ENCODE measurements around the gene ATXN1.

The ATXN1 gene

DNA sequence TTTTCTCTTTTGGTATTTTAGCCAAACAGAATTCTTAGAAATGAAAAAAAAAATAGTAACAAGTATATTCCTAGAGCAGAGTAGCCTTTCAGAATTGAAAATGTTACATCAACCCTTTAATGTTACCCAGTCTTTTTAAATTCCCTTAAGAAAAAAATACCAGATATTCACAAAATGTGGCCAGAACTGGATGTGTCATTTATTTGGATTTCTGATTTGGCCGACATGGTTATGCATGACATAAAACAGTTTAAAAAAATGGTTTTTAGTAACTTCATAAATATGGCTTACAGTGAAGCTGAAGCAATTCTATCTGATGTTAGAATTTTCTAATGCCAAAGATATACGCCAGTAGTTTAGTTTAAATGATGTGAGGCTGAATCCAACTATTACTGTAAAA, 112.0 kb downstream of the ATXN1 start:
- no peaks in the 10 kb centered on the region for H3K4me1 ChIP-seq (ENCODE audit: control insufficient read depth in 1 of 2, insufficient read depth in 2 of 2, low read length in 2 of 2)
- no peak overlapping the region for H3K4me3 ChIP-seq (ENCODE audit: low read depth in 1 of 2, low read length in 2 of 2)
- H3K9me3 ChIP-seq (ENCODE audit: control insufficient read depth in 1 of 2, low read length in 2 of 2) = no peaks in the 10 kb centered on the region
- H3K36me3 ChIP-seq (ENCODE audit: control insufficient read depth in 1 of 2, insufficient read depth in 2 of 2, low read length in 2 of 2) = peaks cover 7 to 9% of the 10 kb centered on the region in 2 donors
- H3K27me3 ChIP-seq (ENCODE audit: control insufficient read depth in 1 of 2, insufficient read depth in 2 of 2, low read length in 2 of 2) = no peaks in the 10 kb centered on the region
- no peak overlapping the region for H3K27ac ChIP-seq (ENCODE audit: low read depth, low read length)
- no peak overlapping the region for H3K9ac ChIP-seq (ENCODE audit: low read depth in 1 of 2, low read length in 2 of 2)

GRCh38 chr6:16648003-16648402, 113.3 kb downstream of the ATXN1 start:
- no peaks in the 10 kb centered on the region for H3K4me1 ChIP-seq (ENCODE audit: control insufficient read depth in 1 of 2, insufficient read depth in 2 of 2, low read length in 2 of 2)
- H3K9ac ChIP-seq (ENCODE audit: low read depth in 1 of 2, low read length in 2 of 2) = no peak overlapping the region
- peaks cover 5 to 7% of the 10 kb centered on the region in 2 donors for H3K36me3 ChIP-seq (ENCODE audit: control insufficient read depth in 1 of 2, insufficient read depth in 2 of 2, low read length in 2 of 2)
- no peak overlapping the region for H3K4me3 ChIP-seq (ENCODE audit: low read depth in 1 of 2, low read length in 2 of 2)
- H3K27ac ChIP-seq (ENCODE audit: low read depth, low read length) = no peak overlapping the region
- H3K27me3 ChIP-seq (ENCODE audit: control insufficient read depth in 1 of 2, insufficient read depth in 2 of 2, low read length in 2 of 2) = no peaks in the 10 kb centered on the region
- H3K9me3 ChIP-seq (ENCODE audit: control insufficient read depth in 1 of 2, low read length in 2 of 2) = no peaks in the 10 kb centered on the region

GRCh38 chr6:16647422-16647821, 113.8 kb downstream of the ATXN1 start:
- Histone ChIP-seq H3K4me3 (ENCODE audit: low read depth in 1 of 2, low read length in 2 of 2) (no peak overlapping the region), H3K9ac (ENCODE audit: low read depth in 1 of 2, low read length in 2 of 2) (no peak overlapping the region), H3K4me1 (ENCODE audit: control insufficient read depth in 1 of 2, insufficient read depth in 2 of 2, low read length in 2 of 2) (no peaks in the 10 kb centered on the region), H3K27ac (ENCODE audit: low read depth, low read length) (no peak overlapping the region), H3K9me3 (ENCODE audit: control insufficient read depth in 1 of 2, low read length in 2 of 2) (no peaks in the 10 kb centered on the region), H3K36me3 (ENCODE audit: control insufficient read depth in 1 of 2, insufficient read depth in 2 of 2, low read length in 2 of 2) (peaks cover 2 to 7% of the 10 kb centered on the region in 2 donors), H3K27me3 (ENCODE audit: control insufficient read depth in 1 of 2, insufficient read depth in 2 of 2, low read length in 2 of 2) (no peaks in the 10 kb centered on the region)

GRCh38 chr6:16644540-16645250, 116.6 kb downstream of the ATXN1 start:
- Histone ChIP-seq H3K36me3 (ENCODE audit: control insufficient read depth in 1 of 2, insufficient read depth in 2 of 2, low read length in 2 of 2) (peaks cover 2 to 4% of the 10 kb centered on the region in 2 donors), H3K4me1 (ENCODE audit: control insufficient read depth in 1 of 2, insufficient read depth in 2 of 2, low read length in 2 of 2) (no peaks in the 10 kb centered on the region), H3K9me3 (ENCODE audit: control insufficient read depth in 1 of 2, low read length in 2 of 2) (no peaks in the 10 kb centered on the region), H3K27me3 (ENCODE audit: control insufficient read depth in 1 of 2, insufficient read depth in 2 of 2, low read length in 2 of 2) (no peaks in the 10 kb centered on the region), H3K4me3 (ENCODE audit: low read depth in 1 of 2, low read length in 2 of 2) (no peak overlapping the region), H3K27ac (ENCODE audit: low read depth, low read length) (no peak overlapping the region), H3K9ac (ENCODE audit: low read depth in 1 of 2, low read length in 2 of 2) (no peak overlapping the region)

DNA sequence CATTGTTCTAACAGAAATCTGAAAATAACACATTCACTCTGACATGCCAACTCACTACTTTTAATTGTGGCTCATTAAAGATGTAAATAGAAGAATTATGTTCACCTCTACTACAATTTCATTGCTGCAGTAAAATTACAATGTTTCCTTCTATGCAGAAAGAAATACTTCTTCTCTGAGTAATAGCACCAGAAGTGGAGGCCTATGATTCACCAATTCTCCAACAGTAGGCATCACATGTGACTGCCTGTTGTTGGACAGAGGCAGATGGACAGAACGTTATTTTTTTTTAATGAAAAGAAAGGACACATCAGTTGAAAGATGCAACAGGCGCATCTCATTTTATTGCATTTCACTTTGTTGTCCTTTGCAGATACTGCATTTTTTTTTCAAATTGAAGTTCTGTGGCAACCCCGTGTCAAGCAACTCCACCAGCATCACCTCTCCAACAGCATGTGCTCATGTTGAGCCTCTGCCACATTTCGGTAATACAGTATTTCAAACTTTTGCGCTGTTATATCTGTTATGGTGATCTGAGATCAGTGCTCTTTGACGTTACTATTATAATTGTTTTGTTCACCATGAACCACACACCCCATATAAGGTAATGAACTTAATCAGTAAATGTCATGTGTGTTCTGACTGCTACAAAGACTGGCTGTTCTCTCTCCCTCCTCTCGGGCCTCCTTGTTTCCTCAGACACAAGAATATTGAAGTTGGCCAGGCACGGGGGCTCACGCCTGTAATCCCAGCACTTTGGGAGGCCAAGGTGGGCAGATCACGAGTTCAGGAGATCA, 121.4 kb downstream of the ATXN1 start:
- Histone ChIP-seq H3K4me1 (ENCODE audit: control insufficient read depth in 1 of 2, insufficient read depth in 2 of 2, low read length in 2 of 2) (no peaks in the 10 kb centered on the region), H3K36me3 (ENCODE audit: control insufficient read depth in 1 of 2, insufficient read depth in 2 of 2, low read length in 2 of 2) (peaks cover under 1 to 2% of the 10 kb centered on the region in 2 donors), H3K9me3 (ENCODE audit: control insufficient read depth in 1 of 2, low read length in 2 of 2) (no peaks in the 10 kb centered on the region), H3K9ac (ENCODE audit: low read depth in 1 of 2, low read length in 2 of 2) (no peak overlapping the region), H3K4me3 (ENCODE audit: low read depth in 1 of 2, low read length in 2 of 2) (no peak overlapping the region), H3K27me3 (ENCODE audit: control insufficient read depth in 1 of 2, insufficient read depth in 2 of 2, low read length in 2 of 2) (no peaks in the 10 kb centered on the region), H3K27ac (ENCODE audit: low read depth, low read length) (no peak overlapping the region)

- Histone ChIP-seq H3K9ac (ENCODE audit: low read depth in 1 of 2, low read length in 2 of 2) (no peak overlapping the region), H3K27ac (ENCODE audit: low read depth, low read length) (no peak overlapping the region), H3K36me3 (ENCODE audit: control insufficient read depth in 1 of 2, insufficient read depth in 2 of 2, low read length in 2 of 2) (no peaks in the 10 kb centered on the region), H3K27me3 (ENCODE audit: control insufficient read depth in 1 of 2, insufficient read depth in 2 of 2, low read length in 2 of 2) (no peaks in the 10 kb centered on the region), H3K9me3 (ENCODE audit: control insufficient read depth in 1 of 2, low read length in 2 of 2) (no peaks in the 10 kb centered on the region), H3K4me3 (ENCODE audit: low read depth in 1 of 2, low read length in 2 of 2) (no peak overlapping the region), H3K4me1 (ENCODE audit: control insufficient read depth in 1 of 2, insufficient read depth in 2 of 2, low read length in 2 of 2) (no peaks in the 10 kb centered on the region)
Measured at GRCh38 chr6:16637635-16638034, 123.6 kb downstream of the ATXN1 start.

DNA sequence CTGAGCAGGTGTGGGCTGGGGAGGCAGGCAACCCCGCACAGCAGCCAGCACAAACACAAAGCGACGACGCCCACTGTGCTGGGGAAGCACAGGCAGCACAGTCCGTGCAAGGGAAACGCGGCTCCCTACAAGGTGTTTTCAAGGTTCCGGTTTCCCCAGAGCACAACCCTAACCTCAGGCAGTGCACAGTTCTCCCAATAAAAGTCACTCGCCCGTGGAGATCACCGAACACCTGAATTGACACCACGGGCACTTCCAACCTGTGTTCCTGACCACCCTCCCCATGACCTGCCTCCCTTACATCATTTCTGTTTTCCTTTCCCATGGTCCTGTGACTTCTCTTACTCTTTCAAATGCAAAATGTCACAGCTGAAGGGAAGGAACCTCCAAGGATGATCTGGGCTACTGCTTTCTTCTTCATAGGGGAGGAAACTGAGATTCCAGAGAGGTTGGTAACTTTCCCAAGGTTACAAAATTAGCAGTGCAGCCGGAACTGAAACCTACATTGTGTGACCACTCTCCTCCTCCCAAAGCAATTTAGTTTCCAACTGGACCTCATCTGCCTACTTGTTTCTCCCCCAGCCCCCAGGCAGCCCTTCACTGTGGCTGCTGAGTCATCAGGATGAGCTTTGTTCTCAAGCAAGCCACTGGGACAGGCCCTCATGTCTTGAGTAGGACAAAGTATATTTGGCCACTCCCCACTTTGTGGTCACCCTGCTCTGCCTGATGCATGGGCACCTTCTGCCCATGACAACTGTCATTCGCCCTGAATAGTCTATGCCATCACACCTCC, 125.3 kb downstream of the ATXN1 start:
- Histone ChIP-seq H3K4me1 (ENCODE audit: control insufficient read depth in 1 of 2, insufficient read depth in 2 of 2, low read length in 2 of 2) (no peaks in the 10 kb centered on the region), H3K9ac (ENCODE audit: low read depth in 1 of 2, low read length in 2 of 2) (no peak overlapping the region), H3K27ac (ENCODE audit: low read depth, low read length) (no peak overlapping the region), H3K27me3 (ENCODE audit: control insufficient read depth in 1 of 2, insufficient read depth in 2 of 2, low read length in 2 of 2) (no peaks in the 10 kb centered on the region), H3K4me3 (ENCODE audit: low read depth in 1 of 2, low read length in 2 of 2) (no peak overlapping the region), H3K9me3 (ENCODE audit: control insufficient read depth in 1 of 2, low read length in 2 of 2) (no peaks in the 10 kb centered on the region), H3K36me3 (ENCODE audit: control insufficient read depth in 1 of 2, insufficient read depth in 2 of 2, low read length in 2 of 2) (no peaks in the 10 kb centered on the region)

DNA sequence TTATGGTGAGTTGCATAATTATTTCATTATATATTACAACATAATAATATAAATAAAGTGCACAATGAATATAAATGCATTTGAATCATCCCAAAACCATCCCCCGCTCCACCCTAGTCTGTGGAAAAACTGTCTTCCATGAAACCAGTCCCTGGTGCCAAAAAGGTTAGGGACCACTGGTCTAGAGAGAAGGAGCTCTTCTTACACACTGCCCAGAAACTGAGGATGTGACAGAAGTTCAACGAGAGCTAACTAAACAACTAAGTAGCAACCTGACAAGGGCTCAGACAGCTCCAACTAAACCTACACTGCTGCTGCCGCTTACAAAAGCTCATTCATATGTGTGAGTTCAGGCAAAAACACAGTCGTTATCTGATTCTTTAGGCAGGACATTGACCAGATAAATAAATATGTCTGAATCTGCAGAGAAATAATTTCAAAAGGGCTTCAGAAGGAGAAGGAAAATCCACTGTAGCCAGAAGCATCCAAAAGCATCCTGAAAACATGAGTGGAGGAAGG, 125.9 kb downstream of the ATXN1 start:
- no peaks in the 10 kb centered on the region for H3K36me3 ChIP-seq (ENCODE audit: control insufficient read depth in 1 of 2, insufficient read depth in 2 of 2, low read length in 2 of 2)
- no peaks in the 10 kb centered on the region for H3K27me3 ChIP-seq (ENCODE audit: control insufficient read depth in 1 of 2, insufficient read depth in 2 of 2, low read length in 2 of 2)
- H3K4me1 ChIP-seq (ENCODE audit: control insufficient read depth in 1 of 2, insufficient read depth in 2 of 2, low read length in 2 of 2) = no peaks in the 10 kb centered on the region
- no peaks in the 10 kb centered on the region for H3K9me3 ChIP-seq (ENCODE audit: control insufficient read depth in 1 of 2, low read length in 2 of 2)
- H3K9ac ChIP-seq (ENCODE audit: low read depth in 1 of 2, low read length in 2 of 2) = no peak overlapping the region
- H3K27ac ChIP-seq (ENCODE audit: low read depth, low read length) = no peak overlapping the region
- H3K4me3 ChIP-seq (ENCODE audit: low read depth in 1 of 2, low read length in 2 of 2) = no peak overlapping the region

- no peaks in the 10 kb centered on the region for H3K36me3 ChIP-seq (ENCODE audit: control insufficient read depth in 1 of 2, insufficient read depth in 2 of 2, low read length in 2 of 2)
- H3K9me3 ChIP-seq (ENCODE audit: control insufficient read depth in 1 of 2, low read length in 2 of 2) = no peaks in the 10 kb centered on the region
- H3K4me3 ChIP-seq (ENCODE audit: low read depth in 1 of 2, low read length in 2 of 2) = no peak overlapping the region
- no peak overlapping the region for H3K9ac ChIP-seq (ENCODE audit: low read depth in 1 of 2, low read length in 2 of 2)
- no peaks in the 10 kb centered on the region for H3K4me1 ChIP-seq (ENCODE audit: control insufficient read depth in 1 of 2, insufficient read depth in 2 of 2, low read length in 2 of 2)
- H3K27ac ChIP-seq (ENCODE audit: low read depth, low read length) = no peak overlapping the region
- H3K27me3 ChIP-seq (ENCODE audit: control insufficient read depth in 1 of 2, insufficient read depth in 2 of 2, low read length in 2 of 2) = no peaks in the 10 kb centered on the region
Measured at GRCh38 chr6:16634855-16635254, 126.4 kb downstream of the ATXN1 start.

DNA sequence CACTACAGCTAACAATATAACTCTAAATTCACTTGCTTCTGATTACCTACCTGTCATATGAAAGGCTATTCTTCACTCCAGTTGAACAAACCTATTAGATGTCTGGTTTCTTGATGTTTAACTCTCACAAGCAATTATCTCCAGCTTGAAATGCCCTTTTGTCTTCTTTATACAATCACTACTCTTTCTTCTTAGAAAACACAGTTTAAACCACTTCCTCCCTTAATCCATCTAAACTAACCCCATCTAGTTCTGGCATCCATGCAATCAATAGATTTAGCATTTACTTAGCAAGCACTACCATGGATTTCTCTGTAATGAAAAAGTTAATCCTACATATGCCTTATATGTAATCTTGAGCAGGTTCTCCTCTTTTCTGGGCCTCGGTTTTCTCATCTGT, 127.3 kb downstream of the ATXN1 start:
- H3K9me3 ChIP-seq (ENCODE audit: control insufficient read depth in 1 of 2, low read length in 2 of 2) = no peaks in the 10 kb centered on the region
- no peaks in the 10 kb centered on the region for H3K4me1 ChIP-seq (ENCODE audit: control insufficient read depth in 1 of 2, insufficient read depth in 2 of 2, low read length in 2 of 2)
- no peaks in the 10 kb centered on the region for H3K36me3 ChIP-seq (ENCODE audit: control insufficient read depth in 1 of 2, insufficient read depth in 2 of 2, low read length in 2 of 2)
- H3K27ac ChIP-seq (ENCODE audit: low read depth, low read length) = no peak overlapping the region
- no peak overlapping the region for H3K4me3 ChIP-seq (ENCODE audit: low read depth in 1 of 2, low read length in 2 of 2)
- no peaks in the 10 kb centered on the region for H3K27me3 ChIP-seq (ENCODE audit: control insufficient read depth in 1 of 2, insufficient read depth in 2 of 2, low read length in 2 of 2)
- H3K9ac ChIP-seq (ENCODE audit: low read depth in 1 of 2, low read length in 2 of 2) = no peak overlapping the region

Data from duodenal mucosa (tissue), 2 donors.